Psoas muscle (tissue), 8 donors: Measurements from ENCODE around the gene NELFB. TPM values are rescaled to one million over a fixed set of nuclear protein-coding genes. Genes with fewer than 3 reads are reported as not detected.
A peak's percentile ranks its signal among the peaks of the same experiment; 100 is the strongest.

Experiments used
- ATAC-seq, 4 donors: fragments of 200-7000 bp; cut with Tn5 transposase; one replicate each; pipeline ENCODE4 v1.9.1; 2020; ENCODE audit warnings: moderate library complexity in 3 of 4, mild to moderate bottlenecking in 2 of 4
- DNase-seq, 2 donors: peaks; one replicate each; pipeline ENCODE4 v3.0.0-alpha.2; 2020
- H3K27ac ChIP-seq: fragments of 200-600 bp; one replicate; pipeline ENCODE4 v1.8.0; 2022
- H3K27me3 ChIP-seq, 3 donors: fragments of 200-600 bp in 1 of 3; one replicate each; pipeline versions ENCODE4 v1.6.1 to v1.8.0; 2013 to 2022; ENCODE audit warnings: low read length in 2 of 3, mild to moderate bottlenecking in 2 of 3, moderate library complexity in 1 of 3; ENCODE audit not compliant: insufficient read depth in 3 of 3
- H3K36me3 ChIP-seq, 2 donors: fragments of 200-600 bp in 1 of 2; one replicate each; pipeline versions ENCODE4 v1.6.1 to v1.8.0; 2013 to 2022; ENCODE audit warnings: low read depth in 1 of 2, mild to moderate bottlenecking in 1 of 2, moderate library complexity in 1 of 2; ENCODE audit not compliant: insufficient read depth in 1 of 2
- H3K4me1 ChIP-seq: fragments of 200-600 bp; one replicate; pipeline ENCODE4 v1.8.0; 2022
- H3K4me3 ChIP-seq: fragments of 200-600 bp; one replicate; pipeline ENCODE4 v1.8.0; 2022; ENCODE audit warnings: mild to moderate bottlenecking
- H3K9me3 ChIP-seq: fragments of 200-600 bp; one replicate; pipeline ENCODE4 v1.8.0; 2022
- CTCF ChIP-seq: fragments of 200-600 bp; IDR thresholded peaks from one replicate; pipeline ENCODE4 v1.8.0; 2022; ENCODE audit warnings: antibody characterized with exemption
- WGBS, 3 donors: extraction: QIAGEN DNeasy Blood & Tissue Kit; methylation state at CpG; one replicate each; pipeline versions ENCODE4 v1.1.6 to v1.1.7; 2013; 5-methylcytosine and 5-hydroxymethylcytosine counted together
- intact Hi-C, 2 donors: fragments of 100-400 bp; cut with DNase I; formaldehyde crosslinking; loops; one replicate each; pipeline versions ENCODE4 v1.11.0 to v1.14.2; 2022
- polyA plus RNA-seq, 3 donors: library from polyadenylated mRNA; stranded (reverse); fragments of 200-250 nt; gene quantifications; one replicate each; pipeline ENCODE4 v1.2.3, GENCODE V29; 2013
- total RNA-seq, 4 donors: library from RNA; stranded (reverse); fragmentation: NEBNext Ultra II Directional in 2 of 4; extraction: Animal tissue kit (Norgen Biotek cat#: 25700) in 2 of 4; gene quantifications; one replicate each; pipeline versions ENCODE4 v1.2.1 to v1.2.4, GENCODE V29; 2021 to 2023
- donor health status: healthy with polysubstance abuse.
- donor health status: DM: no; HTN: no; CAD: no; lungs with moderate emphysema.
- donor health status: Bipolar disorder and iron deficiency.
- donor health status: healthy.
- donor health status: DM: yes; HTN: yes; CAD: no.
- donor health status: DM: no; HTN: no; CAD: no.
- donor health status: DM: no; HTN: no; CAD: no.
- donor health status: DM: yes; HTN: yes; CAD: no.

The NELFB gene
- total and polyA plus RNA-seq, 7 donors = 39.1 to 74.3 (median 43.8) TPM

- Histone ChIP-seq H3K4me1 (peaks cover 3% of the 10 kb centered on the region), H3K27ac (peak overlapping the region; percentile 58), H3K4me3 (peak overlapping the region; percentile 59), H3K9me3 (no peaks in the 10 kb centered on the region), H3K36me3 (peaks cover 0 to 12% of the 10 kb centered on the region in 2 donors), H3K27me3 (no peaks in the 10 kb centered on the region)
- 37 to 51% (median 47%) methylated on average over 34 to 36 of the region's 36 CpGs for WGBS, 3 donors
- intact Hi-C loops = no loop called here
- DNase-seq (peak; percentile 69 to 78), ATAC-seq (peak; percentile 54 to 68 (median 64))
- TF ChIP-seq CTCF = no peak
These were observed 37.6 kb upstream of the NELFB start for GRCh38 chr9:137217276-137218211.

- 86 to 87% (median 86%) methylated on average over 30 of the region's 30 CpGs for WGBS, 3 donors
- H3K27ac ChIP-seq = no peak overlapping the region
These were observed 36.8 kb upstream of the NELFB start for GRCh38 chr9:137218212-137218753.

GRCh38 chr9:137218754-137219271, 36.3 kb upstream of the NELFB start:
- TF ChIP-seq CTCF = no peak
- intact Hi-C loops = no loop called here
- H3K36me3 ChIP-seq = peaks cover 0 to 12% of the 10 kb centered on the region in 2 donors
- H3K4me3 ChIP-seq = no peak overlapping the region
- H3K27me3 ChIP-seq = no peaks in the 10 kb centered on the region
- DNase-seq (no peak), ATAC-seq (no peak)
- H3K27ac ChIP-seq = no peak overlapping the region
- no peaks in the 10 kb centered on the region for H3K9me3 ChIP-seq
- 82 to 88% (median 85%) methylated on average over 12 of the region's 12 CpGs for WGBS, 3 donors
- peaks cover 7% of the 10 kb centered on the region for H3K4me1 ChIP-seq

More at GRCh38 chr9:137218212-137218753, 36.8 kb upstream of the NELFB start:
- peaks cover 0 to 12% of the 10 kb centered on the region in 2 donors for H3K36me3 ChIP-seq
- H3K27me3 ChIP-seq = no peaks in the 10 kb centered on the region
- no peak for DNase-seq
- no peak for ATAC-seq
- no peaks in the 10 kb centered on the region for H3K9me3 ChIP-seq
- intact Hi-C loops = no loop called here
- H3K4me1 ChIP-seq = peaks cover 7% of the 10 kb centered on the region
- no peak for TF ChIP-seq CTCF
- no peak overlapping the region for H3K4me3 ChIP-seq

GRCh38 chr9:137219757-137220316, 35.3 kb upstream of the NELFB start:
- ATAC-seq (no peak), DNase-seq (no peak)
- H3K27ac ChIP-seq = no peak overlapping the region
- no peak overlapping the region for H3K4me3 ChIP-seq
- H3K9me3 ChIP-seq = no peaks in the 10 kb centered on the region
- H3K27me3 ChIP-seq = no peaks in the 10 kb centered on the region
- H3K36me3 ChIP-seq = peaks cover 0 to 10% of the 10 kb centered on the region in 2 donors
- 77 to 82% (median 80%) methylated on average over 10 of the region's 10 CpGs for WGBS, 3 donors
- TF ChIP-seq CTCF = no peak
- intact Hi-C loops = no loop called here
- peaks cover 11% of the 10 kb centered on the region for H3K4me1 ChIP-seq
